CD4-positive, alpha-beta T cell treated with Interleukin-12 subunit alpha and Interleukin-12 subunit beta, for 1 hour (primary cell): Measurements from ENCODE around the gene PPP1R11.

Experiments used
- DNase-seq: peaks from one replicate; pipeline ENCODE4 v3.0.0-alpha.2; 2020

PPP1R11 gene

DNA sequence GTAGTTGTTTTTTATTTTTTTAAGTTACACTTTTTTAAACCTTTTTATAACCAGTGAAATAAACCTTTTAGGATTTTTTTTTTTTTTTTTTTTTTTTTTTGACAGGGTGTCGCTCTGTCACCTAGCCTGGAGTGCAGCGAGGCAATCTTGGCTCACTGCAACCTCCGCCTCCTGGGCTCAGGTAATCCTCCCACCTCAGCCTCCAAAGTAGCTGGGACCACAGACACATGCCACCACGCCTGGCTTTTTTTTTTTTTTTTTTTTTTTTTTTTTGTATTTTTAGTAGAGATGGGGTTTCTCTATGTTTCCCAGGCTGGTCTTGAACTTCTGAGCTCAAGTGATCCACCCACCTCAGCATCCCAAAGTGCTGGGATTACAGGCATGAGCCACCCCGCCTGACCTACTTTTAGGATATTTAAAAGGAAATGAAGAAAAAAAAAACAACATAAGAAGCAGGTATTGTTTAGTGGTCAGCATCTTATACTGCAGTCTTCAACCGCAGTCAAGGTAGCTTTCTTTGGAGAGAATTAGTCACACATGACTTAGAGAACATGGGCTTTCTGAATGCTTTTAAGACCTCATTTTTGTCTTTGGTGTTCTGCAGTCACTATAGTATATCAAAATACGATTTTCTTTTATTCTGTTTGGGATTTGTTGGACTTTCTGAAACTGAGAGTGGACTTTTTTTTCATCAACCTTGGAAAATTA lies 4.4 kb upstream of the PPP1R11 start:
- peak; percentile 41 for DNase-seq

DNA sequence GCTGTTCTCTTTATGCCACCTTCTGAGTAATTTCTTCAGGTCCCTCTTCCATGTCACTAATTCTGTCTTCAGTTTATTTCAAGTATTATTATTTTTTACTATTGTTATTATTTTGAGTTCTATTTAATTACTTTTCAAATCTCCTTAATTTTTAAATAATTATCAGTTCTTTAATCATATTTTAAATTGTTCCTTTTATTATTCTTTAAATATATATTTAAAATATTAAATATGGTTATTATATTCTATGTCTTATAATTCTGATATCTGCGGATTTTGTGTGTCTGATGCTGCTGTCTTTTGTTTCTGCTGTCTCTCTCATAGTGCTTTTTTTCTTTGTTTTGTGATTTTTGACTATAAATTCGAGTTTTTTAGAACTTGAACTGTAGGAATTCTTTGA lies 3.7 kb upstream of the PPP1R11 start:
- DNase-seq = no peak

DNA sequence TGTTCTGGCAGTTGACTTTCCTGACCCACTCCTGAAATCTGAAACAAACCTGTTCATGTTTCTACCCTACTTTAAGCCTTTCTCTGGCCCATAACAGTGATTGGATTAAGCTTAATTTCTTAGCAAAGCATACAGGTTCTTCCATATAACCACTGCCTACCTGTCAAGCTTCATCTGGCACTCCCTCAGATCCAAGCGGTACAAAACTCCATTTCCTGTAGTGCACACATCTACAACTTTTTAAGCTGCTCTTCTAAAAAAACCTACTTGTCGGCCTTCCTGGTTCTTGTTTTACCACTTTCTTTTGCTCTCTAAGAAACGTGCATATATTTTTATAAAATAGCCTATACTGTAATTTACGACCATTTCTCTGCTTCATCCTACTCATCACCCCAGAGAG lies 916 bp upstream of the PPP1R11 start:
- DNase-seq = no peak

DNA sequence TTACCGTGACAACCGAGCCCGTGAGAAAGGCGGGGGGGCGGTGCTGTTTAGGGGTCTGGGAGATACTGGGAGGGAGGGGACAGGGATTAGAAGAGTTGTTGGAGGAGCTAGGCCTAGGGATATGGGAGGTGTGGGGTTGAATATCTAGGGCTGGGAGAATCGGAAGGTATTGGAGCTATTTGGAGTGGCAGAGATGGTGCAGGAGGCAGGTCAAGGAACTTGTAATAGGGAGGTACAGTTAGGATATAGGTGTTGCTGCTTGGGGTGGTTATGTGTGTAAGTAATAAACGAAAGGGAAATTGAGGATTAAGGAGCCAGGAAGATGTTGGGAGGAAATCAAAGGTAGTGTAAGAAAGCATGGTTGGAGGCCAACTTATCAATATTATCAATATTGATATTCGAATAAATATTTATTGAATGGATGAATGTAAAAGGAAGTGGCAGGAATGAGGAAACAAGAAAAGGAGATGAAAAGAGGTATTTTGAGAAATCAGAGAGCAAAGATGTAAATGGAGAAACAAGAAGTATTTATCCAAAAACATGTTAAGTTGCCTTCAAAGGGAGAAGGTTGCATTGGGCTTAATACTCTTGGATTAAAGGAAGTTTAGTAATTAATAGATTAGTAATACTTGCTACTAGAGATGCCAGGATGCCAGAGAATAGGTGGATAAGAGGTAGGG lies 602 bp downstream of the PPP1R11 start:
- DNase-seq = no peak

DNA sequence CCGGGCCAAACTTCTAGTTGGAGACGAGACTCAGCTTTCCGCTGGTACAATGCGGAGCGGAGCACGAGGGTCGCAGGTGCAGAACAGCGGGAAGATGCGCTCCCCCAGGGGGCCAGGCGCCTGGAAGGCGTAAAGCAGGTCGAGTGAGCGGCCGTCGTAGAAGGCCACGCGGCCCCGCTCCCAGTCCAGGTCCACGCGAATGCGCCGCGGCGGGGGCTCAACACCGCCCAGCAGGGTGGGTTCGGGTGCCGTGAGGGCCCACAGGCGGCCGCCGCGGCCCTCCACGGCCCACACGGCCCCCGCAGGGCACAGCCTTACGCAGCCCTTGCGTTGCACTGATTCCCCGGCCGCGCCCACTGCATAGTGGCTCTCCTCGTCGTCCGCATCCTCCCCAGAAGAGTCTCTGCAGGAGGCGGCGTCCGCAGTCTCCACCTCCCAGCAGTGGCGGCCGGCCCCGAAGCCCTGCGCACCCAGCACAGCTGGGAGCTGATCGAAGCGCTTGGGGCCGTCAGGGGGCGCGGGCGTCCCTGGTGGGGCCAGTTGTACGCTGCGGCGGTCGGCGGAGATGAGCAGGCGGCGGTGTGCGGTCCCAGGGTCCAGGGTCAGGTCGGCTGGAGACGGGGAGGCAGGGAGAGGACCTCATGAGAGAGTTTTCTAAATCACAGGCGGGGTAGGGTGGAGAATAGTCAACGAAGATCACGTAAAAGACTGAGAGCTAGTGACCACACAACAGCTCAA lies 4.3 kb downstream of the PPP1R11 start:
- no peak for DNase-seq

DNA sequence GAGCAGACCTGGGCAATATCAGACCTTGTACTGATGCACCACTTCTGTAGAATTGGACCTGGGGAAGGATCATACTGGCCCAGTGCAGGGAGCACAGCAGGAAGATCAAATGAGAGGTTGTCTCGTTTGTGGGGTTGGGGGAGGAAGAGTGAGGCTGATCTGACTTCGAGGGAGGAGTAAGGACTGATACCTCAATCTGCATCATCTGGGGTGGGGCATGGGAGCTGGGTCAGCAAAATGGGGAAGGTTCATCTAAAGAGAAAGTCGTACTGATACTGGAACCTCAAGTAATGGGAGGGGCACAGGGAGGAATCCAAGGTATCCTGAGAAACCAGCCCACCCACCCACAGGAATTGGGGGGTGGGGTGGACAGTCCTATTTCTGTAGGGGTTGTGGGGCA lies 4.9 kb downstream of the PPP1R11 start:
- DNase-seq = no peak

DNA sequence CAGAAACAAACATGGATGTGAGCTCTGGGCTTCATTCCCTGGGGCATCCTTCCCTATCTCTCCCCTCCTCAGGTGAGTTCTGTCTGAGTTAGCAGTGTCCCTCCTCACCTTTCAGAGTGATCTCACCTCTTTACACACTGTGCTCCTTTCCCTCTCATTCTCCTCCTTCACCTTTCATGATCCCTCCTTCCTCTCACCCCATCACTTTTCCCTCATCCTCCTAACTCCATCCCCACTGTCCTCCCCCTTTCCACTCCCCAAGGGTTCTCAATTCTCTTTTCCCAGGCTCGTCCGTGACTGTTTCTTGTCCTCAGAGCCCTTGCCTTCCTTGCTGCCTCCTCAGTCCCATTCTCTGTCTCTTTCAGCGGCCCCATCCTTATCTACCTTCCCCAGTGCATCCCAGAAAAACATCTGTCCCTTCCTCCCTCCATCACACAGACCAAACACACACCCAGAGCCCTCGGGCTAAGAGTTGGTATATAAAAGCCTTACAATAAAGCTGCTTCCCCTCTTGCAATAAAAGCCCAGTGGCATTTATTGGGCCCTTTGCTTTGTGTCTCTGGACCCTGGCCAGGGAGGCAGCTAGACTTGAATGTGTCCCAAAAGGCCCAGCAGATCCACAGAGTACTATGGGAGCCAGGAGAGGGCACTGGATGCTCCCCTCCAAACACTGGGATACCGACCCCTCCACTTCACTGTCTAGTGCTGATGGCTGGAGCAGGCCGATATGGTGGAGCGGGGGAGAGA lies 6.7 kb downstream of the PPP1R11 start:
- no peak for DNase-seq

DNA sequence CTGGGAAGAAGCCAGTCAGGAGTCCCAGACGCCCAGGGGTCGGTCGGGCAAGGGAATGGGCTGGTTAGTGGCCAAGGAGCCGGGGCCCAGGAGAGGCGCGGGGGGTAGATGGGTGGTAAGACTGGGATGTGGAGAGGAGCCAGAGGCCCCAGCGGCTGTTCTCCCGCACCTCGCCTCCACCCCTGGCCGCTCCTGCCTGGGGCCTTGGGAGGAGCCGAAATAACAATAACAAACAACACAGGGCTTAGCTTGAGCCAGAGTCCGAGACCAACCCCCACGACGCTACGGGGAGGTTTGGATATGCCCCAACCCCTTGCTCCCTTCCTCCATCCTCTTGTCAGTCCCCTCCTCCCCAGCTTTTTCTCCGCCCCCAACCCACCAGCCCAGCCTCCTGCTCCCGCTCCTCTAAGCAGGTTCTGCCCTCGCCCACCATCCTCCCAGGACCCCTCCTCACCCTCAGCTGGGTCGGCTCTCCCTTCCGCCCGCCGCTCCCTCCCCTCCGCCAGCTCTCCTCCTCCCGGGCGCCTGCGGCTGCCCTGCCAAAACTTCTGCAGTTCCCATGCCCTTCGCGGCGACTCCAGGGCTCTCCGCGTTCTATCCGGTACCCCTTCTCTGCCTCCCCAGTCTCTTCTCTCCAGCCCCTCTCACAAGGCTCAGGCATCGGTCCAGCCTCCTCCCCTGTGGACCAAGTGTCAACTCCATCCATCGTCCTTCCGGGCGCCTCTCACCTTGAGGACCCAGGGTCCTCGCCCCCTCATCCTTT lies 7.5 kb downstream of the PPP1R11 start:
- DNase-seq = no peak

DNA sequence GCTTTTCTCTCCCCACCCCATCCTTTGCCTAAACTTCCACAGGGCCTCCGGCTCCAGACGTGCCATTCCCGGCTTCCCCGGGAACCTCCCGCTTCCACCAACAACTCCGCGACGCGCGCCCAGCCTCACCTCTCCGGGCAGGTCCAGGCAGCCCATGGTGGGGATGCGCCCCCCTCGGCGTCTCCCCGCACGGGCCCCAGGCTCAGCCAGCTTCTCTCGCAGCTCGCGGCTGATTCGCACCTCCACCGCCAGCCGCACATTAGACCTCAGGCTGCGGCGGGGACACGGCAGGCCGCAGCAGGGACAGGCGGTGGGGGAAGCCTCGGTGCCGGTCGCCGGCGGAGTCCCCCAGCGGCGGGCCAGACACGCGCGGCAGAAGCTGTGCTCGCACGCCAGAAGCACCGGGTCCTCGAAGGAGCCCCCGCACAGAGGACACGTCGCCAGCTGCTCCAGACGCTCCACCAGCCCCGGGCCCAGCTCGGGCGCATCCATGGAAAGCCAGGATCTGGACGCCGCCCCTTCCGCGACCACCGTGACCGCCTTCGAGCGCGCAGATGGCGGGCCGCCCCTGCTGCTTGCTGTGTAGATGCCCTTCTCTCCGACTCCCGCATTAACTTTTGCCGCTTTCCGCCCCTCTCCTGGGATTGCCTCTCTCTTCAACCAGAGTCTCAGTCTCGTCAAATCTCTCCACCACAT lies 8.2 kb downstream of the PPP1R11 start, which contains the start of gene RNF39:
TSS of gene RNF39 (minus strand) at position 676 of the 696 bp plus-strand sequence. CDS start at position 492, 184 bp downstream.
- no peak for DNase-seq

DNA sequence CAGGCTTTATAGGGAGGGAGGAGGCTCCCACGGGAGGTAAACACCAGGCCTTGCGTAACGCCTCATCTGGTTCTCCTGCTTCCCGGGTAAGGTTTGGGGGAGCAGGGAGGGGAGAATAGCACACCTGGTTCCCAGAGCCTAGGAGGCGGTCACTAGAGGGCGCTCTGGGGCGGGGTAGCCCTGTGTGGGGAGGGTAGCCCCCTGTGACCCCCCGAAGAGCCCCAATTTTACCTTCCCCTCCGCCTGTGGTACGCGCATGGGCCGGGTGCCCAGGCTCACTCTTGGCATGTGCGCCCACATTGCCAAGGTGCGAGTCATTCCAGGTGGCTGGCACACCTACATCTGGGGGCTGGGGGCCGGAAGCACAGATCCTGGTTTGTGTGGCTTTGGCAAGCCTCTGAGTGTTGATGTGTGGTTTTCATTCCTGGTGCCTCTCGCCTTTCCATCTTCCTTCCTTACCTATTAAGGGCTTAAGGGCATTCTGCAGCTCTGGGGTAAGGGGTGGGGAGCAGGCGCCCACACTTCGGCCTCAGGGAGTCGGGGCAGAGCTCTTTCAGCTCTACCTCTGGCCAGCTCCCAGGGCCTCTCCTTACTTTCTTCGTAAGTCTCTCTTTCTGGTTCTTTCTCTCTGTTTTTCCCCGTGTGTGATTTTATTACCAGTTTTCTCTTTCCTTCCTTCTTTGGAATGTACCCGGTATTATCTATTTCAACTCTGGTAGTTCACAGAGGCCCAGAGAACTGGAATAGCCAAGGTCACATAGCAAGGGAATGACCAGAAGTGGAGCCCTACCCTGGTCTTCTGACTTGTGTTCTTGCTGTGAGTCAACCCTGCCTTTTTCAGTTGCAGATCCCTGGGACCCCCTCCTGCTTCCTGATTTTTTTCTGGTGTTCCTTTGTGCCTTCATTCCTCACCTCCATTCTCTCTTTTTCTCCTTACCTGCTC lies 9.1 kb downstream of the PPP1R11 start:
- no peak for DNase-seq

DNA sequence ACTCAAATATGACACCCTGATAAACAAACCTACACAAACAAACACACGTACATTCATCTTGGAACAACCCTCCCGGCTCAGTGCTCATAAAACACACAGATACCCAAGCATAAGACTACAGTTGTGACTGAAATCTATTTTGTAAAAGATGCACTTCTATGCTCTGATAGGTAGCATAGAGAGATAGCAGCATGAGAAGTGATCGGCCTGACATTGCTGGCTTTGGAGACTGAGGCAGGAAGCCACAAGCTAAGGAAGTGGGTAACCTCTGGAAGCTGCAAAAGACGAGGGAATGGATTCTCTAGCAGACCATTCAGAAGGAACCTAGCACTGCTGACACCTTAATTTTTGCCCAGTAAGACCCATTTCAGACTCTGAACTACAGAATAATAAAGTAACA lies 10.2 kb downstream of the PPP1R11 start:
- DNase-seq = no peak

DNA sequence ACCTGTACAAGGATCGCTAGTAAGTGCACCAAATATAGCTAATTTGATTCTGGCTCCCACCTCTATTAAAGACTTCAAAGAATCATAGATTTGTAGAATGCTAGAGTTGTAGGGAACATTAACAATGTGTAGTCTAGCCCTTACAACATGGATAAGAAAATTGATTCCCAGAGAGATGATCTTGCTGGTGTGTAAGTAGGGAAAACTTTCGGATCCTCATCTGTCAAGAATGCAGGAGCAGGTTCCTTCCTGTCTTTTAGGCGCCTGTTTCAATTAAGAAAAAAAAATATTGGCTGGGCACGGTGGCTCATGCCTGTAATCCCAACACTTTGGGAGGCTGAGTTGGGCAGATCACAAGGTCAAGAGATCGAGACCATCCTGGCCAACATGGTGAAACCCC lies 20.9 kb downstream of the PPP1R11 start:
- no peak for DNase-seq

DNA sequence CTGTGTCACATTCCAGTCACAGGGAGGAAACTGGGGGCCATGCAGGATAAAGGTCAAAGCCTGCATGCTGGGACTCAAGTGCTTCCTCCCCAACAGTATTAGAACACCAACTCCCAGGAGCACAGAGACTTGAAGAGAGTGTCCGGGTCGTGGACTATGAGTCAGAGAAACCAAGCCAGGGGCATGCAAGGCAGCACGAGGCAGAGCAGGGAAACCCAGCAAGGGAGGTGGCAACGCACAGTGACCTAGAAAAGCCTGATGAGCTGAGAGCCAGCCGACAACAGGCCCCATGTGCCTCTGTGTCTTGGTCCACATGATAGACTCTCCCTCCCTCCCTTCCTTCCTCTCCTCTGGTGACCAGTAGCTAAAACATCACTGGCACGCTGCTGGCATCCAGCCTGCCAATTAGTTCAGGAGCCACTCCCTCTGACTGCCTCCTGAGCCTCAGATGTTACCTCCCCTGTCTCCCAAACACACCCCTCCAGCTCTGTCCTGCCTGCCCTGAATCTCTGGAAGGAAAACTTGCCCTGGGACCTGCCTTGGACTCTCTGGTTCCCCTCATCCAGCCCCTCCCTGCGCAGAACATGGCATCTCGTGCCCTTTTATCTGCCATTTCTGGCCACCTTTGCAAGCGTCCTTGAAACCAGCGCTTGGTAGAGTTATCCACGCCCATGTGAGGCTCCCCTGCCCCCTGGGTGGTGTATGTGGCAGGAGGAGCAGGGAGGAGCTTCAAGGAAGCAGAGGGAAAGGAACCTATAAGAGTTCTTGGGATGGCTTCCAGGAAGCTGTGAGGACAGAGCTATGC lies 24.8 kb downstream of the PPP1R11 start:
- DNase-seq = no peak

DNA sequence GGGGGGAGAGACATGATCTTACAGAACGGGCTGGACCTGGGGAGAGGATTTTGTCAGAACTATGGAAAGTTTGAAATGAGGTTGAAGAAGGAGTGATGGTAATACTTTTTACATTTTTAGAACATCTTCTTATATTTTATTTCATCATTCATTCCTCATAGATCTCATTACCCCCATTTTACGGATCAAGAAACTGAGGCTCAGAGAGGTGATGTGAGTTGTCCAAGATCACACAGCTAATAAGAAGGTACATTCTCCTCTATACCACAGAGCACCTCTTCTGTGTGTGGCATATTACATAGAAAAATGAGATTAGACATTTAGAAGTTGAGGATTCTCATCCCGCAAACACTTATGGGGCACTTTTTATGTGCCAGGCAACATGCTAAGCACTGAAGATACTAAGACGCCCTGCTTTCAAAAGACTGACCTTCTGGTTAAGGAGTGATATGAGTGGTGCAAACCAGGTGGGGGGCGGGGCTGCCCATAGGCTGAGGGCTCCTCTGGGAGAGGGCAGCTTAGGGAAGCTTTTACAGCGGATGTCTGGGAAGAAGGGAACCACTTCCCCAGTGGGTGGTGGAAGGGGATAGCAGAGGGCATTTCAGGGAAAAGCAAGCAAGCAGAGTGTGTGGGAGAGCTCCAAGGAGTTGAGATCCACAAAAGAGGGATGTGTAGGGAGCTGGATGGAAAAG lies 26.0 kb downstream of the PPP1R11 start:
- no peak for DNase-seq

DNA sequence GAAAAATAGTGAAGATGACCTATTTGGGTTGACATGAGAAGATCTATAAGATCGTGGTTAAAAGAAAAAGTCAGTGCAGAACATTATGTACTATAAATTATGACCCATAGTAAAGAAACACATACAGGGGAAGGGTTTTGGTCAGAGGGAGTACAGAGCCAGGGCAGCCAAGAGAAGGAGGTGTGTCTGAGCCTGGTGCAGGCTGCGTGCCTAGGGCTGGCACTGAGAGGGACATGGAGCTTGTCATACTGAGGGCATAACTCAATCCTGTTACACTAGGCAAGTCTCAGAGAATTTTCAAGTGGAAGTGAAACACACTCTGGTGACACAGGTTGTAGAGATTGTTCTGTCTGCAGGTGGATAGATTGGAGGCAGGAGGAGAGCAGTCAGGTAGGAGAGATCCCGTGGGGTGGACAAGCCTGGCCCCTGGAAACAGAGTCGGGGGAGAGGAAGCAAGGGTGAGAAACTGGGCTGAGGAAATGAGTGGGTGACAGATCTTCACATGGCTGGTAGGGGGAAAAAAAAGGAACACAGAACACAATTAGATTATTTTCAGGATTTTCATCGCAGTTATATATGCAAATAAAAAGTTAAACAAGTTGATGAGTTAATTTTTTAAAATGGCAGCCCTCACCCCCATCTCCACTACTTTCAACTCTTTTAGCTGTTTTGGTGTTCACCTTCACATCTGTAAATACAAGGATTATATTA lies 27.1 kb downstream of the PPP1R11 start:
- no peak for DNase-seq

DNA sequence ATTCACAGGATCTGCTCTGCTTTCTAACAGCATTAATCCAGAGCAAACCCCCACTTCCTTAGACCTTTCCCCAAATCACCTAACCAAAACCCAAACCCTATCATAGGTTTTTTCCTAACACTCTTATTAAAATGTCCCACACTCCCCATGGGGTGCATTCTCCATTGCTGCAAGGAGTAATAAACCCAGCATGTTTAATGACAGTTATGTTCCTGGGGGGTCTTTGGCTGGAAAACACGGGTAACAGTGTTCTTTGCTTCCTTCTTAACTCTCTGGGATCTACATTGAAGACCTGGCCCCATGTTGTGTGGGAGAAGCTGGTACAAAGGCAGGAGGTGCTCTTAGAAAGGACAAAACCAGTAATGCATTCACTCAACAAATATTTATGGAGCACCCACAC lies 29.8 kb downstream of the PPP1R11 start:
- no peak for DNase-seq

DNA sequence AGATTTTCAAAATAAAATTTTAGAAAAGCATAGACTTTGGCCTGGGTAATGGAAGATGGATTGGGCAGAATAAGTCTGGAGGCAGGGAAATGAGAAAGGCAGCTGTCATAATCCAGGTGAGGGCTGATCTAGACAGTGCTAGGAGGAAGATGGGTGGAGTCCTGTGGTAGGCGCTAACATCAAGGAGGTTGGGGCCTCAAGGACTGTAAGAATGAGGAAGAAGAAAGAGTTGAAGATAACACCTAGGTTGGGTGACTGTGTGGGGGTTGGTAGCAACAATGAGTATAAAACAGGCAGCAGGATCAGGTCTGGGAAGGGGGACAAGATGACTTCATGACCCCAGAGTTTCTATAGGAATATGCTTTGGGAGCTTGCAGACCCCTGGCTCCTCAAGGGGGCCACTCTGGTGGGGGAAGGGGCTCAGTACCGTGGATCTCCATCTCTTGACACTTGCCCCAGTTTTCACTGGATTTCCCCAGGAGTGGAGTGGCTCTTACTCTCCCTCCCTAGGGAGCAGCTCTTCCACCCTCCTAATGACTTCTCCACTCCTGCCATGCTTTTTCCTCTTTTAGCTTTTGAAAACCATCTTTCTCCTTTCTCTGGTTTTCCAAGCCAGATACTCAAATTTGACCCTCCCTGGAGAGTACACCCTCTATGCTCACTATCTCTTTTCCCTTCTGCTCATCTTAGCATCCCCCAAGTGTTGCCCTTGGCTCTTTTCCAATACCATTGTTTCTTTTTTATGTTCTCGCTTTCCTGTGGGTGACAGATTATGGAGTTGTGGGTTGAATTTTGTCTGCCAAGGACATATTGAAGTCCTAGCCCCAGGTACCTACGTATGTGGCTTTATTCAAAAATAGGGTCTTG lies 31.1 kb downstream of the PPP1R11 start:
- DNase-seq = no peak
